D721Med (cell line): ENCODE data around the gene HIKESHI.
"Not testable (repeated sequence)": the region's sequence is repeated elsewhere in the genome, so short reads cannot be mapped to it uniquely, and the experiment has no call there.

Experiments
- DNase-seq: peaks from one replicate; pipeline ENCODE4 v3.0.0; 2011; ENCODE audit warnings: low spot score; ENCODE audit not compliant: insufficient read length
- FAIRE-seq: peaks from 2 replicates; lab custom pipeline; 2011; peaks lifted over from hg19 to GRCh38; lab: Jason Lieb, UNC
- CTCF ChIP-seq: IDR thresholded peaks from 2 replicates; pipeline ENCODE4 v1.5.1; 2012; ENCODE audit warnings: mild to moderate bottlenecking, control low read depth; ENCODE audit not compliant: insufficient read depth; ENCODE audit errors: missing control alignments

The HIKESHI gene

GRCh38 chr11:86278226-86278625 is 23.8 kb upstream of the HIKESHI start:
- DNase-seq (no peak), FAIRE-seq (no peak)
- no peak for TF ChIP-seq CTCF

GRCh38 chr11:86279747-86280146 is 22.3 kb upstream of the HIKESHI start:
- FAIRE-seq (no peak), DNase-seq (no peak)
- TF ChIP-seq CTCF: no peak

- DNase-seq: no peak
- FAIRE-seq: no peak
- no peak for TF ChIP-seq CTCF
These were observed 14.6 kb upstream of the HIKESHI start for GRCh38 chr11:86287468-86287796.

- FAIRE-seq (no peak), DNase-seq (no peak)
These were observed 13.1 kb upstream of the HIKESHI start for GRCh38 chr11:86288776-86289507.

GRCh38 chr11:86289508-86290280 is 12.3 kb upstream of the HIKESHI start:
- not testable (repeated sequence) for FAIRE-seq, DNase-seq

More at GRCh38 chr11:86288776-86289507, 13.1 kb upstream of the HIKESHI start:
- TF ChIP-seq CTCF: no peak

- FAIRE-seq (no peak), DNase-seq (no peak)
- peak; percentile 72 for TF ChIP-seq CTCF
These were observed 10.4 kb upstream of the HIKESHI start for GRCh38 chr11:86291466-86292262.

- FAIRE-seq (no peak), DNase-seq (no peak)
- no peak for TF ChIP-seq CTCF
These were observed 9.0 kb upstream of the HIKESHI start for GRCh38 chr11:86292912-86293616.
